Esophagus muscularis mucosa (tissue), 4 donors: ENCODE results near the gene PNMA8C. TPM values are rescaled to one million over a fixed set of nuclear protein-coding genes. Genes with fewer than 3 reads are reported as not detected.

Experiments used
- DNase-seq: peaks from one replicate; pipeline ENCODE4 v3.0.0-alpha.2; 2017; ENCODE audit errors: extremely low spot score
- H3K27ac ChIP-seq, 4 donors: fragments of 200-600 bp; sonication (generic); replicated peaks in 1 of 4; 1 replicate in 3 of 4; 2 replicates in 1 of 4; pipeline ENCODE4 v1.5.1; 2016 to 2019; ENCODE audit warnings: mild to moderate bottlenecking in 1 of 4
- H3K27me3 ChIP-seq, 4 donors: fragments of 200-600 bp; sonication (generic); one replicate each; pipeline versions ENCODE4 v1.5.1 to v1.6.0; 2016 to 2019
- H3K36me3 ChIP-seq, 4 donors: fragments of 200-600 bp; sonication (generic); one replicate each; pipeline ENCODE4 v1.5.1; 2016 to 2019
- H3K4me1 ChIP-seq, 4 donors: fragments of 200-600 bp; sonication (generic); one replicate each; pipeline ENCODE4 v1.5.1; 2016 to 2019
- H3K4me3 ChIP-seq, 4 donors: fragments of 200-600 bp; sonication (generic); 1 replicate in 2 of 4; 2 replicates in 2 of 4; pipeline ENCODE4 v1.5.1; 2016 to 2019; ENCODE audit warnings: mild to moderate bottlenecking in 4 of 4, moderate library complexity in 1 of 4
- H3K9me3 ChIP-seq, 4 donors: fragments of 200-600 bp; sonication (generic); 1 replicate in 3 of 4; 2 replicates in 1 of 4; pipeline ENCODE4 v1.5.1; 2016 to 2019
- EP300 ChIP-seq: sonication (generic); formaldehyde crosslinking; IDR thresholded peaks from one replicate; pipeline ENCODE4 v1.6.1; 2017; ENCODE audit warnings: antibody characterized with exemption
- POLR2A ChIP-seq: fragments of 450-650 bp; IDR thresholded peaks from one replicate; pipeline ENCODE4 v1.6.1; 2017; ENCODE audit warnings: antibody characterized with exemption, moderate library complexity, mild to moderate bottlenecking, low read depth
- POLR2AphosphoS5 ChIP-seq, 2 donors: sonication (generic); formaldehyde crosslinking; IDR thresholded peaks; one replicate each; pipeline ENCODE4 v1.6.1; 2017; ENCODE audit warnings: antibody characterized with exemption in 2 of 2
- WGBS: methylation state at CpG from one replicate; pipeline ENCODE4 v1.1.5; 2018; 5-methylcytosine and 5-hydroxymethylcytosine counted together
- intact Hi-C: fragments of 100-400 bp; cut with DNase I; formaldehyde crosslinking; loops from one replicate; pipeline ENCODE4 v1.15.1; 2023
- total RNA-seq, 4 donors: library from RNA; depleted of rRNA; stranded (reverse); fragments of >200 nt; gene quantifications; one replicate each; pipeline versions ENCODE4 v1.1.0 to v1.2.1, GENCODE V29; 2016
- TF ChIP-seq, protein P1 (sequence below), 3 experiments: fragments of 200-600 bp in 2 of 3; fragments of 450-650 bp in 1 of 3; sonication (generic) in 2 of 3; IDR thresholded peaks; one replicate each; pipeline ENCODE4 v1.5.1; 2017 to 2019; ENCODE audit warnings: antibody characterized with exemption in 3 of 3, mild to moderate bottlenecking in 2 of 3, moderate library complexity in 1 of 3

The PNMA8C gene
- total RNA-seq, 4 donors from 2014 or later: 0.13 to 0.42 (median 0.17) TPM

DNA sequence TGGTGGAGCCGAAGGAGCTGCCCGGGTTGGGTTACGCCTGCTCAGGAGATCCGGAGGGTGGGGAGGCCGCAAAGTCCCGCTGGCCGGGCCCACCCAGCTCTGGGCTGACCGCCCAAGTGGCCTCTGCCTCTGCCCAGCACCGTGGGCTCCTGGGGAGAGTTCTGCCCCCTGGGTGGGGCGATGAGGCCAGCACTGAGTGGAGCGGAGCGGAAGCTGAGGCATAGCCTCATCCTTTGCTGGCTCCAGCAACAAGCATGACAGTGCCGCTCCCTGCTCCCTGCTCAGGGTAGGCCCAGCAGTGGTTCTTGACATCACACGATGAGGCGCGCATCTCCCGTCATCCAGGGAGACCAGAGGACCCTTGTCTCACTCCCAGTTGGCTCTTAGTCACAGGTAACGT is 37.9 kb downstream of the PNMA8C start:
- WGBS: 90% methylated on average over 15 of the region's 18 CpGs
- H3K27ac ChIP-seq: peak overlapping the region in 2 of 4 donors; percentile 37 to 40
- DNase-seq: no peak
- H3K4me3 ChIP-seq: no peak overlapping the region
- TF ChIP-seq POLR2A (no peak), EP300 (no peak)
- H3K9me3 ChIP-seq: no peaks in the 10 kb centered on the region
- peaks cover 43 to 75% (median 57%) of the 10 kb centered on the region in 4 donors for H3K36me3 ChIP-seq
- peaks cover 2 to 34% (median 27%) of the 10 kb centered on the region in 4 donors for H3K4me1 ChIP-seq
- intact Hi-C loops: loop anchor here (5.0 to 10.0 kb wide), 2 partner anchors 109 to 124 kb away; no protein-coding TSS in a partner anchor
- H3K27me3 ChIP-seq: no peaks in the 10 kb centered on the region

DNA sequence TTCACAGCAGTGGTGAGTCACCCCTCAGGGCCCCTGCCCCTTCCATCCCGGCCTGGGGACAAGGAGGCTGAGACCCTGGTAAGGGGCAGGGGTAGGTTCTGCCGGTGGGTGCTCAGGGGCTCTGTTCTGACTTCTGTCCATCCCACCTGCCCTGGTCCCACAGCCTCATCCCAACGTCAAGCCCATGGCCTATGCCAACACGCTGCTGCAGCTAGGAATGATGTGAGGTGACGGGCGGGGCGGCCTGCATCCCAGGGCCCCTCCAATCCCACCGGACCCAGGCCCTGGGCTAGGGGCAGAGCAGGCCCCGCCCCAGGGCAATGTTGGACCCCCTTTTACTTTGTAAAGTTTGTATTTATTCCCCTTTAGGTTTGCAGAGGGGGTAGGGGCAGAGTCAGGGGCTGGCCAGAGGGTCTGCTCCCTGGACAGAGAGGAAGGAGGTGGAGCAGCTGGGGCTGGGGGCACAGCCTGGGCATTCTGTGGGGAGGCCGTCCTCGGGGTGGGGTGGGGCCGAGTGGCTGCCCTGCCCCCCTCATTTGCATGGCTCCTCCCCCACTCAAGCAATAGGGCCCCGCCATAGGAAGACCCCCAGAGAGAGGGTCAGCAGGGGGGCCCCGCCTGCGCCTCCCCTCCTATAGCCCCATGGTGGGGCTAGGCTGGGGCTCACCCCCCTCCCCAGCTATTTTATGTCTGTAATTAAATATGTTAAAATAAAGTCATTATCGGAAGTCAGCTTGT is 38.4 kb downstream of the PNMA8C start:
- no peak overlapping the region for H3K4me3 ChIP-seq
- H3K9me3 ChIP-seq: no peaks in the 10 kb centered on the region
- H3K36me3 ChIP-seq: peaks cover 43 to 81% (median 62%) of the 10 kb centered on the region in 4 donors
- WGBS: 91% methylated on average over 13 of the region's 16 CpGs
- H3K27ac ChIP-seq: peak overlapping the region in 1 of 4 donors; percentile 40
- H3K4me1 ChIP-seq: peaks cover 2 to 31% (median 26%) of the 10 kb centered on the region in 4 donors
- no peak for DNase-seq
- no peaks in the 10 kb centered on the region for H3K27me3 ChIP-seq
- TF ChIP-seq, protein P1, sequence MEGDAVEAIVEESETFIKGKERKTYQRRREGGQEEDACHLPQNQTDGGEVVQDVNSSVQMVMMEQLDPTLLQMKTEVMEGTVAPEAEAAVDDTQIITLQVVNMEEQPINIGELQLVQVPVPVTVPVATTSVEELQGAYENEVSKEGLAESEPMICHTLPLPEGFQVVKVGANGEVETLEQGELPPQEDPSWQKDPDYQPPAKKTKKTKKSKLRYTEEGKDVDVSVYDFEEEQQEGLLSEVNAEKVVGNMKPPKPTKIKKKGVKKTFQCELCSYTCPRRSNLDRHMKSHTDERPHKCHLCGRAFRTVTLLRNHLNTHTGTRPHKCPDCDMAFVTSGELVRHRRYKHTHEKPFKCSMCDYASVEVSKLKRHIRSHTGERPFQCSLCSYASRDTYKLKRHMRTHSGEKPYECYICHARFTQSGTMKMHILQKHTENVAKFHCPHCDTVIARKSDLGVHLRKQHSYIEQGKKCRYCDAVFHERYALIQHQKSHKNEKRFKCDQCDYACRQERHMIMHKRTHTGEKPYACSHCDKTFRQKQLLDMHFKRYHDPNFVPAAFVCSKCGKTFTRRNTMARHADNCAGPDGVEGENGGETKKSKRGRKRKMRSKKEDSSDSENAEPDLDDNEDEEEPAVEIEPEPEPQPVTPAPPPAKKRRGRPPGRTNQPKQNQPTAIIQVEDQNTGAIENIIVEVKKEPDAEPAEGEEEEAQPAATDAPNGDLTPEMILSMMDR (IDR thresholded peaks at IDR 0.05): no peak
- TF ChIP-seq EP300 (no peak), POLR2A (no peak), POLR2AphosphoS5 (IDR thresholded peaks at IDR 0.05) (no peak)
- intact Hi-C loops: loop anchor here (5.0 to 10.0 kb wide), 2 partner anchors 108 to 125 kb away; no protein-coding TSS in a partner anchor

DNA sequence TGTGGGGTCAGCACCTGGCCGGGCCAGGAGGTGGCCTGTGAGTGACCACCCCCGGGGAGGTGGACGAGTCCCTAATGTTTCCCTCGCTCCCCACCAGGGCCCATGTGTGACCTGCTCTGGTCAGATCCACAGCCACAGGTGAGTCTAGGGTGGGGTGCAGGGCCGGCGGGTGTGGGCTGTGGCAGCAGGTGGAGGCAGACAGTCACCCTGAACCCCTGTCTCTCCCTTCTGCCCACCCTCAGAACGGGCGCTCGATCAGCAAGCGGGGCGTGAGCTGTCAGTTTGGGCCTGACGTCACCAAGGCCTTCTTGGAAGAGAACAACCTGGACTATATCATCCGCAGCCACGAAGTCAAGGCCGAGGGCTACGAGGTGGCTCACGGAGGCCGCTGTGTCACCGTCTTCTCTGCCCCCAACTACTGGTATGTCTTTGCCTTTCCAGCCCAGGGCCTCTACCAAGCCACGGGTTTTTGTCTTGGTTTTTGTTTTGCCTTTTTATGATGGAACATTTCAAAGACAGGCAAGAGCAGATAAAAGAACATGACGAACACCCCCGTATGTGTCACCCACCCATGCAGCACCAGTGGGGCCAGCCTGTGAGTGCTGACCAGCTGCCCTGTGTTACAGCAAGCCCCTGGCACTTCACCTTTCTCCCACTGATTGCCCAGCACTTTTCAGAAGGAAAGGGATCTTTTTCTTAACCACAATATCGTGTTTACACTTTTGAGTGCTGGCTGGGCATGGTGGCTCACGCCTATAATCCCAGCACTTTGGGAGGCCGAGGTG is 40.2 kb downstream of the PNMA8C start:
- 90% methylated on average over 23 of the region's 25 CpGs for WGBS
- H3K4me3 ChIP-seq: no peak overlapping the region
- TF ChIP-seq, protein P1 (IDR thresholded peaks at IDR 0.05): no peak
- TF ChIP-seq POLR2A (no peak), POLR2AphosphoS5 (IDR thresholded peaks at IDR 0.05) (no peak), EP300 (no peak)
- H3K4me1 ChIP-seq: peaks cover 14 to 27% (median 23%) of the 10 kb centered on the region in 4 donors
- intact Hi-C loops: no loop called here
- H3K36me3 ChIP-seq: peaks cover 51 to 97% (median 80%) of the 10 kb centered on the region in 4 donors
- no peaks in the 10 kb centered on the region for H3K27me3 ChIP-seq
- no peak overlapping the region for H3K27ac ChIP-seq
- no peaks in the 10 kb centered on the region for H3K9me3 ChIP-seq
- DNase-seq: no peak

DNA sequence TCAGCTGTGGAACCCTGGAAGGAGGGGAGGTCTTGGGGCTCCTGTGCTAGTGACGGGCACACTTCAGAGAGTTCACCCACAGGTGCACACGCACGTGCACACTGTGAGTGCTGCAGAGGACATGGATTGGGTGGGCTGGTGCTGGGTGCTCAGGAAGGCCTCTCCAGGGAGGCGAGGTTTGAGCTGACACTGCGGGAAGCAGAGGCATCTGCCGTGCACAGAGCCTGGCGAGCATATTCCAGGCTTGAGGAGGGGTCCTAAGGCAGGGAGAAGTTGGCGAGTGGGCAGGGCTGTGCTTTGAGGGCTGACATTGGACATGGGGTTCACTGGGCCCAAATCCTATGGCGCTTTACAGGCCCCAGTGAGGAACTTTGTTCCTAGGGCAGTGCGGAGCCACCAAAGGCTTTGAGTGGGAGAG is 41.0 kb downstream of the PNMA8C start:
- no peaks in the 10 kb centered on the region for H3K9me3 ChIP-seq
- TF ChIP-seq EP300 (no peak), POLR2A (no peak), POLR2AphosphoS5 (IDR thresholded peaks at IDR 0.05) (no peak)
- TF ChIP-seq, protein P1 (IDR thresholded peaks at IDR 0.05): no peak
- WGBS: 92% methylated on average over 10 of the region's 10 CpGs
- intact Hi-C loops: no loop called here
- peaks cover 14 to 19% (median 16%) of the 10 kb centered on the region in 4 donors for H3K4me1 ChIP-seq
- H3K36me3 ChIP-seq: peaks cover 51 to 98% (median 88%) of the 10 kb centered on the region in 4 donors
- H3K27ac ChIP-seq: no peak overlapping the region
- H3K4me3 ChIP-seq: no peak overlapping the region
- no peaks in the 10 kb centered on the region for H3K27me3 ChIP-seq
- no peak for DNase-seq
